Measurements from ENCODE around the gene WDR46.

GRCh38 chr6:33264015-33264414, 25.0 kb downstream of the WDR46 start:
- TF ChIP-seq CTCF (IDR thresholded peaks at IDR 0.05; ENCODE audit: extremely low read depth in 1 of 2, insufficient read depth in 1 of 2, low read depth in 1 of 2, low read length in 2 of 2), result no peak
- TF ChIP-seq POLR2A (IDR thresholded peaks at IDR 0.05; ENCODE audit: low read depth, low read length), result no peak
- TF ChIP-seq EZH2 (IDR thresholded peaks at IDR 0.05; ENCODE audit: borderline replicate concordance, low read depth, low read length, severe bottlenecking), result no peak
- no peak for TF ChIP-seq POLR2AphosphoS5 (IDR thresholded peaks at IDR 0.05; ENCODE audit: insufficient read depth, low read depth, low read length)
- TF ChIP-seq MAX (IDR thresholded peaks at IDR 0.05; ENCODE audit: insufficient read depth, insufficient read length), result no peak
- no peak for TF ChIP-seq MYC (IDR thresholded peaks at IDR 0.05; ENCODE audit: low read depth, low read length)
- no peak for TF ChIP-seq FOS (IDR thresholded peaks at IDR 0.05; ENCODE audit: borderline replicate concordance, insufficient read depth, low read length)
- no peak for TF ChIP-seq JUN (IDR thresholded peaks at IDR 0.05; ENCODE audit: borderline replicate concordance, insufficient read depth, insufficient read length, low read depth)
- no peak for TF ChIP-seq GATA2 (IDR thresholded peaks at IDR 0.05; ENCODE audit: insufficient read depth, insufficient read length, low read depth, low read length)
